NCI-H2081 treated with DMSO at 0.1 percent for 48 hours (cell line): ENCODE data around the gene MORN1.

Experiments used
- DNase-seq: peaks from one replicate; lab custom pipeline; 2025; lab: John Stamatoyannopoulos, UW

Gene MORN1

GRCh38 chr1:2373551-2374251 lies 17.7 kb downstream of the MORN1 start:
- DNase-seq = no peak

- no peak for DNase-seq
These were observed 18.5 kb downstream of the MORN1 start for GRCh38 chr1:2372551-2373490.

- DNase-seq = no peak
These were observed 23.2 kb downstream of the MORN1 start for GRCh38 chr1:2368053-2368744.

GRCh38 chr1:2363847-2364513 lies 27.4 kb downstream of the MORN1 start:
- no peak for DNase-seq

- no peak for DNase-seq
These were observed 30.6 kb downstream of the MORN1 start for GRCh38 chr1:2360588-2361364.

GRCh38 chr1:2358651-2359640 lies 32.4 kb downstream of the MORN1 start:
- no peak for DNase-seq

- DNase-seq = no peak
These were observed 33.3 kb downstream of the MORN1 start for GRCh38 chr1:2358072-2358471.

- no peak for DNase-seq
These were observed 34.2 kb downstream of the MORN1 start for GRCh38 chr1:2356911-2357845.

- no peak for DNase-seq
These were observed 35.0 kb downstream of the MORN1 start for GRCh38 chr1:2356401-2356800.

- no peak for DNase-seq
These were observed 35.7 kb downstream of the MORN1 start for GRCh38 chr1:2355373-2356261.

- no peak for DNase-seq
These were observed 36.6 kb downstream of the MORN1 start for GRCh38 chr1:2354511-2355372.

- DNase-seq = no peak
These were observed 37.6 kb downstream of the MORN1 start for GRCh38 chr1:2353551-2354438.

- no peak for DNase-seq
These were observed 38.3 kb downstream of the MORN1 start for GRCh38 chr1:2352897-2353550.

- DNase-seq = no peak
These were observed 38.9 kb downstream of the MORN1 start for GRCh38 chr1:2352341-2352896.

- DNase-seq = no peak
These were observed 39.6 kb downstream of the MORN1 start for GRCh38 chr1:2351723-2352122.
